Hematopoietic multipotent progenitor cell treated with erythropoietin and hydrocortisone succinate and interleukin-3 and kit ligand, for 6 days (in vitro differentiated cells): Measurements from ENCODE around the gene CEP290.
"Not testable (repeated sequence)": the region's sequence is repeated elsewhere in the genome, so short reads cannot be mapped to it uniquely, and the experiment has no call there.

ENCODE experiments used
- DNase-seq: peaks from one replicate; pipeline ENCODE4 v3.0.0-alpha.2; 2015

CEP290 gene

GRCh38 chr12:88144037-88144436, 2.1 kb upstream of the CEP290 start:
- DNase-seq = no peak

DNA sequence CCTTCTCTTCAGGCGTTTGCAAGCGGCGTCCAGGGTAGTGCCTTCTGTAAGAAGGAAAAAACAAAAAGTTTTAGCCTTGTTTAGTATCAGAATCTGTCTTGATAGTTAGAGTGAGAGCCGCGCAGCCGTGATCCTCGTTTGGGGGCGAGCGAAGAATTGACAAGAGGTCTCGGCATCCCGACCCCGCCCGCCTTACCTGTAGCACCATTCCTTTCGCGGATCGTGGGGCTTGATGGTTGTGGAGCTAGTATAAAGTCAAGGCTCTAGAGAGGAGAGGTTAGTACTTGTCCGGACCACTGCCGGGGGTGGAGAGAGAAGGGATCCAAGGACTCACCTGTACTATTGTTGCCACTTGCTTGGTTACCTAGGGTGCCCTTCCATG, 713 bp upstream of the CEP290 start:
- no peak for DNase-seq

DNA sequence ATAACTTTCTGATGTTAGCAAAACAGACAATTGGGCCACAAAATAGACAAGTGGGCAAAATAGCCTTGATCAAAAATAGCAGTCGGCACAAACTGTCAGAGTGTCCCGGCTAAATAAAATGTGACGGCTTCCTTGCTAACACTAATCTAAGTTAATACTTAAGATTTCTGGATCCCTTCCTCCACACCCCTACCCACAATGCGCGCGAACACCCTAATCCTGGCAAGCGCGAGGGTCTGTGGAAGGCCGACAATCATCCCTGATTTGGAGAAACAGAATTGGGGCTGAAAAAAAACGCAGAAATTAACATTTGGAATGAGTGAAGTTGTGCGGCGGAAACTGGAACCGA, 489 bp downstream of the CEP290 start:
- no peak for DNase-seq

DNA sequence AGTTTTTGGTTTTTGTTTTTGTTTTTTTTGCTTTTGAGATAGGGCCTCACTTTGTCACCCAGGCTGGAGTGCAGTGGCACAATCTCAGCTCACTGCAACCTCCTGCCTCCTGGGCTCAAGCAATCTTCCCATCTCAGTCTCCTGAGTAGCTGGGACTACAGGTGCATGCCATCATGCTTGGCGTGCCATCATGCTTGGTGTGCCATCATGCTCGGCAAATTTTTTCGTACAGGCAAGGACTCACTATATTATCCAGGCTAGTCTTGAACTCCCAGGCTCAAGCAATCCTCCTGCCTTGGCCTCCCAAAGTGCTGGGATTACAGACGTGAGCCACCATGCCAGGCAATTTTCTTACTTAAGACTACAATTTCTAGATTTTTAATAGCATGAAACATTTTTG, 2.2 kb downstream of the CEP290 start:
- not testable (repeated sequence) for DNase-seq

DNA sequence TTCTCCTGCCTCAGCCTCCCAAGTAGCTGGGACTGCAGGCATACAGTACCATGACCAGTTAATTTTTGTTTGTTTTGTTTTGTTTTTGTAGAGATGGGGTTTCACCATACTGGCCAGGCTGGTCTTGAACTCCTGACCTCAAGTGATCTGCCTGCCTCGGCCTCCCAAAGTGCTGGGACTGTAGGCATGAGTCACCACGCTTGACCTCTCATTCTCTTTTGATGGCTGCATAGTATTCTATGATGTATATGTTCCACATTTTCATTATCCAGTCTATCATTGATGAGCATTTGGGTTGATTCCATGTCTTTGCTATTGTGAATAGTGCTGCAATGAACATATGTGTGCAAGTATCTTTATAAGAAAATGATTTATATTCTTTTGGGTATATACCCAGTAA, 8.7 kb downstream of the CEP290 start:
- not testable (repeated sequence) for DNase-seq

GRCh38 chr12:88132392-88132791, 9.5 kb downstream of the CEP290 start:
- DNase-seq = peak; percentile 52

- no peak for DNase-seq
These were observed 14.0 kb downstream of the CEP290 start for GRCh38 chr12:88127855-88128254.

- no peak for DNase-seq
These were observed 14.8 kb downstream of the CEP290 start for GRCh38 chr12:88127099-88127498.

GRCh38 chr12:88122666-88123065, 19.2 kb downstream of the CEP290 start:
- DNase-seq = no peak

DNA sequence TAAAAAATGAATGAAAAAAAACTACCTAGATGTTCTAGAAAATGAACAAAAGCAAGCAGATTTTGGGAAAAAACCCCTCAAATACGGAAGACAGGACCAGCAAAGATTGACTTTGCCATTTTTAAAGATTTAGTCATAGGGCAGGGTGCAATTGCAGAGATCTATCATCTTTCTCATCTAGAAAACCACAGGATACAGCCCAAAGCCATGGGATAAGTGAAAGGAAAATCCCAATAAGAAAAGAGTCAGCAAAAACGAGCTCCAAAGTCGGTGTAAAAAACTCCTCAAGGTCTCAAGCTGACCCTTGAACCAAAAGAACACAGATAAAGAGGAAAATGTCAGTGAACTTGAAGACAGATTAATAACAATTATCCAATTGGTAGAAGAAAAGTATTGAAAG, 28.0 kb downstream of the CEP290 start:
- DNase-seq = no peak

- DNase-seq = peak; percentile 68
These were observed 30.7 kb downstream of the CEP290 start for GRCh38 chr12:88111074-88111652.

DNA sequence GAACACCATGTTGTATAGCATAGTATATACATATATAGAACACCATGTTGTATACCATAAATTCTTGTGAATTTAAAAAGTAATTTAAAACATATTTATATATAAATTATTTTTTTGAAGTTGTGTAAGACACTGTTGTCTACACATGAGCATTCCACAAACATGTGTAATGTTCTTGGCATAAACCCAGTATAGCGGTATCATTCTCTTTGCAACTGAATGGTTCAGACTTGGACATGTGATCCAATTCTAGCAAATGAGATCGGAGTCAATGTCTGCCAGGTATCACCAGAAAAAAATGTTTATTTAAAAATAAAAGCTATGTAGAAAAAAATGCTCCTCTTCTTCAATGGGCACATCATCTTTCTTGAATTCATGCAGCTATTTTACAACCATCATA, 33.9 kb downstream of the CEP290 start:
- no peak for DNase-seq

DNA sequence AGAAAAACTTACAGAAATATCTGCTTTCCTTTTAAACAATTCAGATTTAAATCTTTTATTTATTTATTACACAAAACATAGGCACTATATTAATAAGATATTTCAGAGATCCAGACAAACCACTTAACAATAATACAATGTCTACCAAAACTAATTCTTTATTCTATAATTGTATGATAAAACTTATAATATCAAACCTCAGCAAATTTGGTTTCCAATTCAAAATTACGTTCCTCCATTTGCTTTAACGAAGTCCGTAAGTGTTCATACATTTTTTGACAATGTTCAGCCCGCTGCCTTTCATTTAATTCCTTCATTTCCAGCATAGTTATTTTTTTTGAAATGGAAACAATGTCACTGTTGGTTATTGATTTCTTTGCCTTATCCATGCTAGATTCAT, 48.3 kb downstream of the CEP290 start:
- no peak for DNase-seq

DNA sequence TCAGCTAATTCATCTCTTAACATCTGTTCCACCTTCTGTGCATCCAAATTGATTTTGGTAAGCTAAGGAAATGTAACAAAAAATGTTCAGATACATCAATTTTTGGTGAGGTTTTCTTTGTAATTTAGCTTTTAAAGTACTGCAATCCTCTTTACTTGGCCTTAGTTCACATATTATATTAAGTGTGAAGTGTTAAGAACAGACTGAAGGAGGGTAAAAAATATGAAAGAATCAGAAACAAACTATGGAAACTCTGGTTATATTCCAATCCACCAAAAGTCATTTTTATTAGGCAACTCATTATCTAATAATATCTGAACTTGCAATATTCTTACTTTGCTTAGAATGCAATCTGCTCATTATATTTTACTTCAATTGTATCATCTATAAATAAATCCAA, 49.1 kb downstream of the CEP290 start:
- no peak for DNase-seq

GRCh38 chr12:88084210-88084609, 57.7 kb downstream of the CEP290 start:
- no peak for DNase-seq

GRCh38 chr12:88083634-88084033, 58.3 kb downstream of the CEP290 start:
- DNase-seq = no peak

- DNase-seq = no peak
These were observed 60.6 kb downstream of the CEP290 start for GRCh38 chr12:88081247-88081646.

DNA sequence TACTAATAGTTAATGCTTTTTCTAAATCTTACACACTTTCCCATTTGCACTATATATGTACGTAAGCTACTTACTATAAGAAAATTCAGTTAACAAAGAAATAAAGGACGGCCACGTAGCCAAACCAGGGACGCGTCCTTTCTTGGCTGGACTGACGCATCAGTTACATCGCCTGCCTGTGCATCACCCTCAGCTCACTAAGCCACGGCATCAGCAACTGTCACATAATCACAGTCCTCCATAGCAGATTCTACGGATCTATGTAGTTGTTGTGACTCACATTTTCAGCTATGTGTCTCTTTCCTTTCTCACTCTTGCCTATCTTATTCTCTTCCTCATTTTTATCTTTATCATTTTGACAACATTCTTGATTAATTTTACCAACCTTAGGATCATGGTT, 74.6 kb downstream of the CEP290 start:
- DNase-seq = no peak

DNA sequence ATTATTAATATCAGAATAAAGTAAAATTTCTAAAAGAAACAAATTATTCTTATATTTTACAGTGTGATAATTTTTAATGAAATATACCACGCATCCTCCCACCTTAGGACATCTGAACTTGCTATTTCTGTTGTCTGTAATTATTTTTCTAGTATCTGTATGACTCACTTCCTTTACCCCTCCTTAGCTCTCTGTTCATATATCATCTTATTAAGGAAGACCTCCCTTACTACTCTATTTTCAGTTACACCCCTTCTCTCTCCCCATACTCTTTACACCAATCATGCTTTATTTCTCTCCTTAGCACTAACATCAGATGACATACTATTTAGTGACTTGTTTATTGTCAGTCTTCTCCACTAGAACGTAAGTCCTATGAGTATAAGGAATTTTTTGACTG, 78.5 kb downstream of the CEP290 start:
- DNase-seq = no peak

DNA sequence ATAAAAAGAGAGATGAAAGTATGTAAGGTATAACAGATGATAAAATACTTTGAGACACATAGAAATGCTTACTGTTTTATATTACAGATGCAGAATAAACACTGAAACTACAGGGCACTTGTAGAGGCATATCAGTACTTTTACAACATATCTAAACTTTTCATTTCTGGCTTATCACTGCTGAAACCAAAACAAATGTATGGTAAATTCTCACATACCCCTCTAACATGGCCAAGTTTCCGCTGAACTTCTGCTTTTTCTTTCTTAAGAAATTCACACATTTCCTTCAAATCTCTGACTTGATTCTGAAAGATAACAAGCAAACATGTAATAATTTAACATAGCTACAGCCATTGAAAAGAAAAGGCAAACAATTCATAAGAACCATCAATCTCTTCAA, 79.4 kb downstream of the CEP290 start:
- DNase-seq = peak; percentile 46

- DNase-seq = no peak
These were observed 83.2 kb downstream of the CEP290 start for GRCh38 chr12:88058719-88059077.

GRCh38 chr12:88057994-88058718, 83.7 kb downstream of the CEP290 start:
- DNase-seq = no peak

DNA sequence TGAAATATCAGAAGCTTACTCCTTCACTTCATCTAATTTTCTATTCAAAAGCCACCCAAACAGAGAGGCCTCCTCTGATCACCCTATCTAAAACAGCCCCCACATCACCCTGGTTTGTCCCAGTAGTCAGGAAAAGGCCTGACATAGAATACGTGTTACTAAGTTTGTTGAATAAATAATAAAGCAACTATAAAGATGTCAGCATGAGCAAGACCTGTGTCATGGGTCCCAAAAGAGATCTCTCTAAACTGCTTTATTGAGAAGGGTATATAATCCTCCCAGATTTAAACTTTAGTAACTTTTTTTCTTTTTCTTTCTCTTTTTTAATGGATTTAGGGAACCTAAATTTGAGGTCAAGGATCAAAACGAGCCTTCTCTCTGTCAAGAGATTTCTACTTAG, 85.3 kb downstream of the CEP290 start:
- DNase-seq = no peak

DNA sequence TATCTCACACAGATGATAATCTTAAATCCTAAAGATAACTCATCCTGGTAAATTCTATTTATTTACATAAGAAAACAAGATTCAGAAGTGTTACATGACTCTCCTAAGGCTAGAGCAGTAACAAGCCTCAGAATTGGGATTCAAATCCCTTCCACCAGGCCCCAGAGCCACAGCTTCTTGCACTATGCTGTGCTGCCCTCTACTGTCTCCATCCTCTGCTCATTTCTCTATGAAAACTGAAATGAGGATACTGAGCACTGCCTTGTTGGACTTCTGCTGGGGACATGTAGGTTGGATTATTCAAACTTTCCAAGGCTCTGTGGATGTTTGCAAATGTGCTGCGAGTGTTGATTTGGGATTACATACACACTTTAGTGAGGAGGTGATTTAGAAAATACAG, 89.2 kb downstream of the CEP290 start:
- DNase-seq = peak; percentile 71

DNA sequence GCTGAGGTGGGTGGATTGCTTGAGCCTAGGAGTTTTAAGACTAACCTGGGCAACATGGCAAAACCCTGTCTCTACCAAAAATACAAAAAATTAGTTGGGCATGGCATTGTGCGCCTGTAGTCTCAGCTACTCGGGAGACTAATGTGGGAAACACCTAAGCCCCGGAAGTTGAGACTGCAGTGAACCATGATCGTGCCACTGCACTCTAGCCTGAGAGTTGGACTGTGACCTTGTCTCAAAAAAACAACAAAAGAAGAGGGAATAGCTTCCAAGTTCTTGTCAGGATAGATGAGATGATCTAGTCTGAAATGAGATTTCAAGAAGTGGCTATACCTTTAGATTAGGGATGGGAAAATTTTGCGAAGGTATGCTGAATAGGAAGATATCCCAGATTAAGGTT, 97.9 kb downstream of the CEP290 start:
- no peak for DNase-seq
